ENCODE data around the gene TRIM60. TPM values are rescaled to one million over a fixed set of nuclear protein-coding genes. Genes with fewer than 3 reads are reported as not detected.
"Not testable (repeated sequence)": the region's sequence is repeated elsewhere in the genome, so short reads cannot be mapped to it uniquely, and the experiment has no call there.

The TRIM60 gene
- not detected for polyA plus RNA-seq (2013, experiment 1 of 2; ENCODE audit: insufficient read length)
- not detected for polyA plus RNA-seq (2013, experiment 2 of 2; ENCODE audit: insufficient read length)

GRCh38 chr4:165031436-165032211 is at the start of gene TRIM60:
TRIM60 (plus strand) TSS chr4:165031999; CDS start chr4:165040073, 8,074 bp downstream.
- no peak for DNase-seq

- DNase-seq, result no peak
These were observed 42.3 kb upstream of the TRIM60 start for GRCh38 chr4:164989471-164989870.

- DNase-seq, result not testable (repeated sequence)
These were observed 41.0 kb upstream of the TRIM60 start for GRCh38 chr4:164990786-164991185.

- not testable (repeated sequence) for DNase-seq
These were observed 35.7 kb upstream of the TRIM60 start for GRCh38 chr4:164996123-164996522.

GRCh38 chr4:164997324-164997723 is 34.5 kb upstream of the TRIM60 start:
- DNase-seq, result no peak

GRCh38 chr4:164997941-164998340 is 33.9 kb upstream of the TRIM60 start:
- DNase-seq, result no peak

GRCh38 chr4:164998526-164999080 is 33.2 kb upstream of the TRIM60 start:
- not testable (repeated sequence) for DNase-seq

GRCh38 chr4:165001957-165002356 is 29.8 kb upstream of the TRIM60 start:
- DNase-seq, result not testable (repeated sequence)

- DNase-seq, result no peak
These were observed 26.4 kb upstream of the TRIM60 start for GRCh38 chr4:165005352-165005925.

- no peak for DNase-seq
These were observed 25.3 kb upstream of the TRIM60 start for GRCh38 chr4:165006456-165006855.

- no peak for DNase-seq
These were observed 24.9 kb upstream of the TRIM60 start for GRCh38 chr4:165006886-165007285.

GRCh38 chr4:165009493-165010227 is 22.1 kb upstream of the TRIM60 start:
- no peak for DNase-seq

- DNase-seq, result no peak
These were observed 21.3 kb upstream of the TRIM60 start for GRCh38 chr4:165010487-165010886.

- DNase-seq, result no peak
These were observed 20.8 kb upstream of the TRIM60 start for GRCh38 chr4:165010991-165011390.

GRCh38 chr4:165011403-165011802 is 20.4 kb upstream of the TRIM60 start:
- DNase-seq, result no peak

- no peak for DNase-seq
These were observed 18.1 kb upstream of the TRIM60 start for GRCh38 chr4:165013691-165014090.

- DNase-seq, result no peak
These were observed 14.8 kb upstream of the TRIM60 start for GRCh38 chr4:165016971-165017370.

GRCh38 chr4:165019995-165020394 is 11.8 kb upstream of the TRIM60 start:
- not testable (repeated sequence) for DNase-seq

- DNase-seq, result not testable (repeated sequence)
These were observed 6.0 kb upstream of the TRIM60 start for GRCh38 chr4:165025782-165026181.

GRCh38 chr4:165027762-165028402 is 3.9 kb upstream of the TRIM60 start:
- no peak for DNase-seq

GRCh38 chr4:165048170-165048569 is 16.4 kb downstream of the TRIM60 start:
- DNase-seq, result no peak

GRCh38 chr4:165052627-165053026 is 20.8 kb downstream of the TRIM60 start:
- no peak for DNase-seq

All from fibroblast of skin of abdomen (primary cell).